ENCODE results near the gene ZBTB44.
A peak's percentile ranks its signal among the peaks of the same experiment; 100 is the strongest.

The ZBTB44 gene

GRCh38 chr11:130214861-130215530 lies 99.7 kb downstream of the ZBTB44 start:
- TF ChIP-seq CTCF (IDR thresholded peaks at IDR 0.05; ENCODE audit: control extremely low read depth, extremely low read depth, low read depth, missing control alignments): no peak
- CTCF ChIA-PET: interaction anchor here (1.2 to 2.1 kb wide), 2 partner anchors 9 to 13 kb away, joined by 4 read pairs; no protein-coding TSS in a partner anchor
- DNase-seq (ENCODE audit: extremely low spot score): no peak
- POLR2A ChIA-PET: no interaction called here

- no peak for DNase-seq (ENCODE audit: extremely low spot score)
- ChIA-PET CTCF (interaction anchor here (2.1 kb wide), 1 partner anchor 10 kb away, joined by 4 read pairs; no protein-coding TSS in a partner anchor), POLR2A (no interaction called here)
- TF ChIP-seq CTCF (IDR thresholded peaks at IDR 0.05; ENCODE audit: control extremely low read depth, extremely low read depth, low read depth, missing control alignments): no peak
Observed at GRCh38 chr11:130213979-130214281, 100.8 kb downstream of the ZBTB44 start.

GRCh38 chr11:130213143-130213978 lies 101.4 kb downstream of the ZBTB44 start:
- TF ChIP-seq CTCF (IDR thresholded peaks at IDR 0.05; ENCODE audit: control extremely low read depth, extremely low read depth, low read depth, missing control alignments): peak; percentile 94
- POLR2A ChIA-PET: no interaction called here
- CTCF ChIA-PET: interaction anchor here (0.7 to 1.9 kb wide), 37 partner anchors 9 to 681 kb away, joined by 3 to 18 read pairs (median 4); no protein-coding TSS in a partner anchor
- DNase-seq (ENCODE audit: extremely low spot score): peak; percentile 86

- ChIA-PET POLR2A (no interaction called here), CTCF (interaction anchor here (0.7 to 1.9 kb wide), 38 partner anchors 9 to 682 kb away, joined by 3 to 18 read pairs (median 4); no protein-coding TSS in a partner anchor)
- TF ChIP-seq CTCF (IDR thresholded peaks at IDR 0.05; ENCODE audit: control extremely low read depth, extremely low read depth, low read depth, missing control alignments): no peak
- peak; percentile 27 for DNase-seq (ENCODE audit: extremely low spot score)
Observed at GRCh38 chr11:130212431-130212961, 102.2 kb downstream of the ZBTB44 start.

GRCh38 chr11:130211781-130212401 lies 102.8 kb downstream of the ZBTB44 start:
- no peak for DNase-seq (ENCODE audit: extremely low spot score)
- no peak for TF ChIP-seq CTCF (IDR thresholded peaks at IDR 0.05; ENCODE audit: control extremely low read depth, extremely low read depth, low read depth, missing control alignments)
- CTCF ChIA-PET: interaction anchor here (0.9 to 1.9 kb wide), 21 partner anchors 8 to 683 kb away, joined by 3 to 18 read pairs (median 5); no protein-coding TSS in a partner anchor
- POLR2A ChIA-PET: no interaction called here

GRCh38 chr11:130211144-130211543 lies 103.6 kb downstream of the ZBTB44 start:
- ChIA-PET POLR2A (no interaction called here), CTCF (interaction anchor here (1.8 kb wide), 1 partner anchor 140 kb away, joined by 7 read pairs; no protein-coding TSS in a partner anchor)
- no peak for TF ChIP-seq CTCF (IDR thresholded peaks at IDR 0.05; ENCODE audit: control extremely low read depth, extremely low read depth, low read depth, missing control alignments)
- DNase-seq (ENCODE audit: extremely low spot score): no peak
